ENCODE data around the gene MEIOB.

Gene MEIOB

GRCh38 chr16:1812732-1813163, 59.2 kb downstream of the MEIOB start:
- peaks cover 19% of the 10 kb centered on the region for H3K36me3 Mint-ChIP-seq (ENCODE audit: low read depth)
- TF ChIP-seq, protein P1, sequence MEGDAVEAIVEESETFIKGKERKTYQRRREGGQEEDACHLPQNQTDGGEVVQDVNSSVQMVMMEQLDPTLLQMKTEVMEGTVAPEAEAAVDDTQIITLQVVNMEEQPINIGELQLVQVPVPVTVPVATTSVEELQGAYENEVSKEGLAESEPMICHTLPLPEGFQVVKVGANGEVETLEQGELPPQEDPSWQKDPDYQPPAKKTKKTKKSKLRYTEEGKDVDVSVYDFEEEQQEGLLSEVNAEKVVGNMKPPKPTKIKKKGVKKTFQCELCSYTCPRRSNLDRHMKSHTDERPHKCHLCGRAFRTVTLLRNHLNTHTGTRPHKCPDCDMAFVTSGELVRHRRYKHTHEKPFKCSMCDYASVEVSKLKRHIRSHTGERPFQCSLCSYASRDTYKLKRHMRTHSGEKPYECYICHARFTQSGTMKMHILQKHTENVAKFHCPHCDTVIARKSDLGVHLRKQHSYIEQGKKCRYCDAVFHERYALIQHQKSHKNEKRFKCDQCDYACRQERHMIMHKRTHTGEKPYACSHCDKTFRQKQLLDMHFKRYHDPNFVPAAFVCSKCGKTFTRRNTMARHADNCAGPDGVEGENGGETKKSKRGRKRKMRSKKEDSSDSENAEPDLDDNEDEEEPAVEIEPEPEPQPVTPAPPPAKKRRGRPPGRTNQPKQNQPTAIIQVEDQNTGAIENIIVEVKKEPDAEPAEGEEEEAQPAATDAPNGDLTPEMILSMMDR (IDR thresholded peaks at IDR 0.05; ENCODE audit: unreplicated experiment in 3 of 3), result peak; percentile 33 to 60 (median 43)
- no peaks in the 10 kb centered on the region for H3K27me3 Mint-ChIP-seq (ENCODE audit: low read depth)
- no peak overlapping the region for H3K27ac Mint-ChIP-seq
- H3K4me3 Mint-ChIP-seq, result no peak overlapping the region
- H3K4me1 Mint-ChIP-seq, result no peaks in the 10 kb centered on the region
- H3K9me3 Mint-ChIP-seq, result no peaks in the 10 kb centered on the region

- no peaks in the 10 kb centered on the region for H3K9me3 Mint-ChIP-seq
Measured at GRCh38 chr16:1810536-1810935, 61.4 kb downstream of the MEIOB start.

GRCh38 chr16:1810106-1810505, 61.9 kb downstream of the MEIOB start:
- H3K4me3 Mint-ChIP-seq, result no peak overlapping the region

More at GRCh38 chr16:1810536-1810935, 61.4 kb downstream of the MEIOB start:
- H3K27ac Mint-ChIP-seq, result no peak overlapping the region
- peaks cover 36% of the 10 kb centered on the region for H3K36me3 Mint-ChIP-seq (ENCODE audit: low read depth)
- TF ChIP-seq, protein P1 (IDR thresholded peaks at IDR 0.05; ENCODE audit: unreplicated experiment in 3 of 3), result no peak
- no peaks in the 10 kb centered on the region for H3K27me3 Mint-ChIP-seq (ENCODE audit: low read depth)
- no peak overlapping the region for H3K4me3 Mint-ChIP-seq
- no peaks in the 10 kb centered on the region for H3K4me1 Mint-ChIP-seq

GRCh38 chr16:1809281-1809801, 62.6 kb downstream of the MEIOB start:
- peaks cover 36% of the 10 kb centered on the region for H3K36me3 Mint-ChIP-seq (ENCODE audit: low read depth)
- H3K27me3 Mint-ChIP-seq (ENCODE audit: low read depth), result no peaks in the 10 kb centered on the region
- no peaks in the 10 kb centered on the region for H3K4me1 Mint-ChIP-seq
- no peak overlapping the region for H3K4me3 Mint-ChIP-seq
- TF ChIP-seq, protein P1 (IDR thresholded peaks at IDR 0.05; ENCODE audit: unreplicated experiment in 3 of 3), result no peak
- H3K9me3 Mint-ChIP-seq, result no peaks in the 10 kb centered on the region
- H3K27ac Mint-ChIP-seq, result no peak overlapping the region

More at GRCh38 chr16:1810106-1810505, 61.9 kb downstream of the MEIOB start:
- H3K27me3 Mint-ChIP-seq (ENCODE audit: low read depth), result no peaks in the 10 kb centered on the region
- TF ChIP-seq, protein P1 (IDR thresholded peaks at IDR 0.05; ENCODE audit: unreplicated experiment in 3 of 3), result no peak
- H3K4me1 Mint-ChIP-seq, result no peaks in the 10 kb centered on the region
- no peak overlapping the region for H3K27ac Mint-ChIP-seq
- H3K9me3 Mint-ChIP-seq, result no peaks in the 10 kb centered on the region
- H3K36me3 Mint-ChIP-seq (ENCODE audit: low read depth), result peaks cover 36% of the 10 kb centered on the region

DNA sequence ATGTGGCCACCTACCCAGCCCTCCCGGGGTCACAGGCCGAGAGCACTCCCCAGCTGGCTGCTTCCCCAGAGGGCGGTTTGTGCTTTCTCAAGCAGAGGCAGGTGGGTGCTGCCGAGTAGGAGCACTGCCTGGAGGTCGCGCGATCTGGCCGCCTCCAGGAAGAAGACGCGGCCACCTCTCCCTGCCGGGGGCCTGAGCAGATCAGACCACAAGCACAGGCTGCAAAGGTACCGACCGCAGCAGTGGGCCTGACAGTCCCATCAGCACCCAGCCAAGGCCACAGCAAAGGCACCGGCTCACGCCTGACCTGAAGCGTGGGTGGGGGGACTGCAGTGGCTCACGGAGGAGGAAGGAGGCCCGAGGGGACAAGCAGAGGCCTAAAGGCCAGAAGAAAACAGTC, 63.3 kb downstream of the MEIOB start:
- H3K4me1 Mint-ChIP-seq, result no peaks in the 10 kb centered on the region
- no peak overlapping the region for H3K27ac Mint-ChIP-seq
- no peaks in the 10 kb centered on the region for H3K27me3 Mint-ChIP-seq (ENCODE audit: low read depth)
- no peaks in the 10 kb centered on the region for H3K9me3 Mint-ChIP-seq
- TF ChIP-seq, protein P1 (IDR thresholded peaks at IDR 0.05; ENCODE audit: unreplicated experiment in 3 of 3), result no peak
- H3K36me3 Mint-ChIP-seq (ENCODE audit: low read depth), result peaks cover 33% of the 10 kb centered on the region
- no peak overlapping the region for H3K4me3 Mint-ChIP-seq

GRCh38 chr16:1807626-1808025, 64.3 kb downstream of the MEIOB start:
- H3K4me3 Mint-ChIP-seq, result no peak overlapping the region
- H3K36me3 Mint-ChIP-seq (ENCODE audit: low read depth), result peaks cover 27% of the 10 kb centered on the region
- no peaks in the 10 kb centered on the region for H3K27me3 Mint-ChIP-seq (ENCODE audit: low read depth)
- TF ChIP-seq, protein P1 (IDR thresholded peaks at IDR 0.05; ENCODE audit: unreplicated experiment in 3 of 3), result no peak
- no peaks in the 10 kb centered on the region for H3K4me1 Mint-ChIP-seq
- H3K9me3 Mint-ChIP-seq, result no peaks in the 10 kb centered on the region
- no peak overlapping the region for H3K27ac Mint-ChIP-seq
